Spinal cord (tissue), 10 donors: ENCODE results near the gene RPLP2. TPM values are rescaled to one million over a fixed set of nuclear protein-coding genes. Genes with fewer than 3 reads are reported as not detected.

Source experiments
- DNase-seq, 6 donors: peaks; one replicate each; pipeline versions ENCODE4 v3.0.0 to v3.0.0-alpha.2; 2013 to 2015; ENCODE audit warnings: low spot score in 6 of 6, low read depth in 4 of 6
- H3K27ac ChIP-seq: one replicate; pipeline ENCODE4 v1.5.1; 2013; ENCODE audit warnings: low read depth, low read length, control low read depth
- H3K27me3 ChIP-seq: one replicate; pipeline ENCODE4 v1.6.1; 2013; ENCODE audit warnings: low read length; ENCODE audit not compliant: control insufficient read depth, insufficient read depth
- H3K36me3 ChIP-seq: one replicate; pipeline ENCODE4 v1.6.1; 2013; ENCODE audit warnings: low read length; ENCODE audit not compliant: control insufficient read depth, insufficient read depth
- H3K4me1 ChIP-seq: one replicate; pipeline ENCODE4 v1.6.1; 2013; ENCODE audit warnings: low read length; ENCODE audit not compliant: control insufficient read depth, insufficient read depth
- H3K4me3 ChIP-seq: one replicate; pipeline ENCODE4 v1.5.1; 2013; ENCODE audit warnings: low read depth, low read length, control low read depth
- H3K9me3 ChIP-seq: one replicate; pipeline ENCODE4 v1.6.1; 2013; ENCODE audit warnings: low read length; ENCODE audit not compliant: control insufficient read depth, insufficient read depth
- WGBS: methylation state at CpG from one replicate; pipeline ENCODE4 v1.1.5; 2013; ENCODE audit warnings: missing lambda C conversion rate; ENCODE audit not compliant: insufficient coverage; 5-methylcytosine and 5-hydroxymethylcytosine counted together
- polyA plus RNA-seq, 2 donors: library from polyadenylated mRNA; unstranded; fragments of 120-200 nt; gene quantifications; one replicate each; pipeline ENCODE4 v1.2.1, GENCODE V29; 2013; ENCODE audit not compliant: insufficient read length in 2 of 2
- total RNA-seq, 2 donors: library from RNA; depleted of rRNA in 1 of 2; stranded (reverse); fragments of 120-200 nt in 1 of 2; fragments of >200 nt in 1 of 2; gene quantifications; one replicate each; pipeline versions ENCODE4 v1.2.3 to v1.2.4, GENCODE V29; 2013 to 2014
- donor health status: healthy.

Gene RPLP2
- total and polyA plus RNA-seq, 4 donors: 139 to 1,150 (median 890) TPM

DNA sequence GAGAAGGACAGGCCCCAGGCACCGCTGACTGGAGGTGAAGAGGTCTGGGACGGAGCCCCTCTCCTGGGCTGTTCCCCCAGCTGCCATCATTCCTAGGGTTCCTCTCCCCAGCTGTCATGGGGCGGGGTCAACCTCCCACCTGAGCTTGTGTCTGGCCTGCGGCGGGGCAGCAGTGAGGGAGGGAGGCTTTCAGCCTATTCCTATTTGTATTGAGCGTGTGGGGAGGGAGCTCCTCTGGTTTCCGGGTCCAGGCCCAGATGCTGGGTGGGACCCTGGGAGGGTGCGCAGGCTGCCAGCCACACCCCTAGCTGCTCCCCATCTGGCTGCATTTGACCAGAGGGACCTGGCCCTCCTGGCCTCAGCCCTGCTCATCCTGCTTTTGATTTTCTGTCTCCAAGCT is 46.6 kb downstream of the RPLP2 start:
- no peak for DNase-seq
- H3K4me3 ChIP-seq: no peak overlapping the region
- no peaks in the 10 kb centered on the region for H3K27me3 ChIP-seq
- H3K4me1 ChIP-seq: peaks cover 78% of the 10 kb centered on the region
- WGBS: 86% methylated on average over 5 of the region's 8 CpGs
- peaks cover 64% of the 10 kb centered on the region for H3K36me3 ChIP-seq
- no peak overlapping the region for H3K27ac ChIP-seq
- no peaks in the 10 kb centered on the region for H3K9me3 ChIP-seq

- DNase-seq: no peak
- Histone ChIP-seq H3K27me3 (no peaks in the 10 kb centered on the region), H3K36me3 (peaks cover 70% of the 10 kb centered on the region), H3K9me3 (no peaks in the 10 kb centered on the region), H3K4me3 (no peak overlapping the region), H3K27ac (no peak overlapping the region), H3K4me1 (peaks cover 77% of the 10 kb centered on the region)
- WGBS: 82% methylated on average over 24 of the region's 27 CpGs
These were observed 48.4 kb downstream of the RPLP2 start for GRCh38 chr11:858053-858761.

DNA sequence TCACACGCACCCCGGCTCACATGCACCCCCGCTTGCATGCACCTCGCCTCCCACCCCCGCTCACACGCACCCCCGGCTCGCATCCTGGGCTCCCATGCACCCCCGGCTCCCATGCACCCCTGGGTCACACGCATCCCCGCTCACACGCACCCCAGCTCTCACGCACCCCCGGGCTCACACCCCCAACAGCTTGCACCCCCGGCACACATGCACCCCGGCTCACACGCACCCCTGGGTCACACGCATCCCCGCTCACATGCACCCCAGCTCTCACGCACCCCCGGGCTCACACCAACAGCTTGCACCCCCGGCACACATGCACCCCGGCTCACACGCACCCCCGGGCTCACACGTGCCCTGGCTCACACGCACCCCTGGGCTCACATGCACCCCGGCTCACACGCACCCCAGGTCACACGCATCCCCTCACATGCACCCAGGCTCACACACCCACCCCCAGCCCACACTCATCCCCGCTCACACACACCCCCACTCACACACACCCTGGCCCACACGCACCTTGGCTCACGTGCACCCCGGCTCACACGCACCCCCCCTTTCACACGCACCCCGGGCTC is 49.1 kb downstream of the RPLP2 start:
- H3K9me3 ChIP-seq: no peaks in the 10 kb centered on the region
- no peak overlapping the region for H3K4me3 ChIP-seq
- peaks cover 72% of the 10 kb centered on the region for H3K36me3 ChIP-seq
- H3K27ac ChIP-seq: no peak overlapping the region
- no peak for DNase-seq
- WGBS: 92% methylated on average over 29 of the region's 37 CpGs
- H3K27me3 ChIP-seq: no peaks in the 10 kb centered on the region
- peaks cover 79% of the 10 kb centered on the region for H3K4me1 ChIP-seq

GRCh38 chr11:859394-860131 is 49.8 kb downstream of the RPLP2 start:
- DNase-seq: peak in 4 of 6 donors; percentile 61 to 96 (median 74)
- Histone ChIP-seq H3K36me3 (peaks cover 72% of the 10 kb centered on the region), H3K4me1 (peaks cover 72% of the 10 kb centered on the region), H3K9me3 (no peaks in the 10 kb centered on the region), H3K4me3 (peak overlapping the region; percentile 37), H3K27me3 (no peaks in the 10 kb centered on the region), H3K27ac (peak overlapping the region; percentile 79)
- 44% methylated on average over 19 of the region's 31 CpGs for WGBS

DNA sequence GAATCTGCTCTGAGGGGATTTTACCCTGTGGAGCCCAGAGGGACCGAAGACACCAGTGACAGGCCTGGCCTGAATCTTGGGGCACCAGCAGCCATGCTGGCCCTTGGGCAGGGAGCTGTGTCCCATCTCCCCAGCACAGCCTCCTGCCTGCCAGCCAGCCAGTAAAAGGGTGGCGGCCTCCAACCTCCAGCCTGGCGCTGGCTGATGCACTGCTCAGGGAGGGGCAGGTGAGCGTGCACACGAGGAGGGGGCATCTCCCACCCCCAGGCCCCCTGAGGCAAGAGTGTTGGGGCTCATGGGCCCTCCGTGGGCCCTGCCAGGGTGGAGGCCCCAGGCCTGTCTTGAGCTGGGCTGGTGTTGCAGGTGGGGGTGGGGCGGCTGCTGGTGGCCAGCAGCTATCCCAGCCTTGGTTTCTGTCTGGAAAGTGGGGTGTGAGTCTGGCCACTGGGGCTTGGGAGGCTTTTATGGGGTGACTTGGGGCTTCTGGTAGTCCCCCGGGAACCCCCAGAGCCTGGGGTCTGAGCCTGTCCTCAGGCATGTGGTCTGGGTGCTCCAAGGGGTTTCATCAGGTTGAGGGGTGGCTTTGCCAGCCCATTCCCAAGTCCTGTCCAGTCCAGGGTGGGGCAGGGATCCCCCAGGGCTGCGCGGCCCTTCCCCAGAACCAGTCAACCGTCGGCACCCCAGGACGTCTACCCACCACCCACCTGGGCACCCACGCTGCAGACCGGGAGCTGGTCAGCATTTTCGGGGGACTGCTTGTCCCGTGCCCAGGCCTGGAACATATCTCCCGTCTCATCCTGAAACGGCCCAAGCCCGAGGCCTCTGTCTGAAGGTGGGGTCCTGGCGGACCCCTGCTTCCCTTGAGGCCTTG is 50.7 kb downstream of the RPLP2 start:
- Histone ChIP-seq H3K4me1 (peaks cover 63% of the 10 kb centered on the region), H3K4me3 (no peak overlapping the region), H3K27ac (peak overlapping the region; percentile 79), H3K36me3 (peaks cover 73% of the 10 kb centered on the region), H3K27me3 (no peaks in the 10 kb centered on the region), H3K9me3 (no peaks in the 10 kb centered on the region)
- DNase-seq: no peak
- 82% methylated on average over 20 of the region's 21 CpGs for WGBS

GRCh38 chr11:861105-861479 is 51.3 kb downstream of the RPLP2 start:
- Histone ChIP-seq H3K27ac (no peak overlapping the region), H3K36me3 (peaks cover 74% of the 10 kb centered on the region), H3K9me3 (no peaks in the 10 kb centered on the region), H3K27me3 (no peaks in the 10 kb centered on the region), H3K4me3 (no peak overlapping the region), H3K4me1 (peaks cover 57% of the 10 kb centered on the region)
- no peak for DNase-seq
- 89% methylated on average over 12 of the region's 14 CpGs for WGBS

GRCh38 chr11:862081-862661 is 52.4 kb downstream of the RPLP2 start:
- Histone ChIP-seq H3K36me3 (peaks cover 76% of the 10 kb centered on the region), H3K27me3 (no peaks in the 10 kb centered on the region), H3K4me3 (no peak overlapping the region), H3K4me1 (peaks cover 46% of the 10 kb centered on the region), H3K27ac (no peak overlapping the region), H3K9me3 (no peaks in the 10 kb centered on the region)
- WGBS: 35% methylated on average over 19 of the region's 20 CpGs
- DNase-seq: peak in 1 of 6 donors; percentile 46
